Gastroesophageal sphincter (tissue), 4 donors: ENCODE data around the gene AXIN1. TPM values are rescaled to one million over a fixed set of nuclear protein-coding genes. Genes with fewer than 3 reads are reported as not detected.
A peak's percentile ranks its signal among the peaks of the same experiment; 100 is the strongest.

ENCODE experiments used
- ATAC-seq: fragments of 150-250 bp; one replicate; pipeline ENCODE4 v1.9.1; 2016; ENCODE audit warnings: mild to moderate bottlenecking, moderate library complexity
- H3K27ac ChIP-seq, 4 donors: fragments of 200-600 bp; sonication (generic) in 3 of 4; 1 replicate in 3 of 4; 2 replicates in 1 of 4; pipeline ENCODE4 v1.5.1; 2016 to 2019
- H3K27me3 ChIP-seq: fragments of 200-600 bp; sonication (generic); one replicate; pipeline ENCODE4 v1.5.1; 2019
- H3K36me3 ChIP-seq, 2 donors: fragments of 200-600 bp; sonication (generic); one replicate each; pipeline ENCODE4 v1.5.1; 2019; ENCODE audit warnings: control low read depth in 1 of 2
- H3K4me1 ChIP-seq, 3 donors: fragments of 200-600 bp; sonication (generic); 1 replicate in 2 of 3; 2 replicates in 1 of 3; pipeline ENCODE4 v1.5.1; 2016 to 2019; ENCODE audit warnings: control low read depth in 2 of 3
- H3K4me3 ChIP-seq, 2 donors: fragments of 200-600 bp; sonication (generic); one replicate each; pipeline ENCODE4 v1.5.1; 2019; ENCODE audit warnings: mild to moderate bottlenecking in 1 of 2, moderate library complexity in 1 of 2
- H3K9me3 ChIP-seq, 3 donors: fragments of 200-600 bp; sonication (generic); one replicate each; pipeline ENCODE4 v1.5.1; 2017 to 2019; ENCODE audit warnings: control low read depth in 2 of 3
- CTCF ChIP-seq, 4 experiments: fragments of 200-600 bp in 2 of 4; fragments of 450-650 bp in 2 of 4; sonication (generic) in 1 of 4; IDR thresholded peaks; one replicate each; pipeline ENCODE4 v1.5.1; 2017 to 2019; ENCODE audit warnings: antibody characterized with exemption in 4 of 4, mild to moderate bottlenecking in 2 of 4, moderate library complexity in 2 of 4
- EP300 ChIP-seq: sonication (generic); formaldehyde crosslinking; IDR thresholded peaks from one replicate; pipeline ENCODE4 v1.6.1; 2017; ENCODE audit warnings: antibody characterized with exemption, mild to moderate bottlenecking
- POLR2A ChIP-seq, 2 donors: fragments of 450-650 bp; IDR thresholded peaks; one replicate each; pipeline ENCODE4 v1.6.1; 2017; ENCODE audit warnings: antibody characterized with exemption in 2 of 2, mild to moderate bottlenecking in 2 of 2, moderate library complexity in 1 of 2
- POLR2AphosphoS5 ChIP-seq: sonication (generic); formaldehyde crosslinking; IDR thresholded peaks from one replicate; pipeline ENCODE4 v1.6.1; 2017; ENCODE audit warnings: antibody characterized with exemption
- WGBS, 2 donors: methylation state at CpG; one replicate each; pipeline ENCODE4 v1.1.5; 2018; ENCODE audit warnings: low coverage in 1 of 2; 5-methylcytosine and 5-hydroxymethylcytosine counted together
- total RNA-seq, 4 donors: library from RNA; depleted of rRNA; stranded (reverse); fragments of >200 nt; gene quantifications; one replicate each; pipeline ENCODE4 v1.1.0, GENCODE V29; 2016

Gene AXIN1
- total RNA-seq, 4 donors from 2014 or later = 26.0 to 58.8 (median 32.9) TPM

GRCh38 chr16:398561-399339, 46.2 kb upstream of the AXIN1 start:
- Histone ChIP-seq H3K36me3 (peaks cover 0 to 12% of the 10 kb centered on the region in 2 donors), H3K4me1 (peaks cover 0 to 61% (median 11%) of the 10 kb centered on the region in 3 donors), H3K27me3 (no peaks in the 10 kb centered on the region), H3K27ac (peak overlapping the region in 3 of 4 donors; percentile 92 to 94 (median 92)), H3K4me3 (no peak overlapping the region), H3K9me3 (no peaks in the 10 kb centered on the region)
- ATAC-seq = no peak
- TF ChIP-seq POLR2A (IDR thresholded peaks at IDR 0.05) (no peak), EP300 (no peak), POLR2AphosphoS5 (no peak), CTCF (IDR thresholded peaks at IDR 0.05) (no peak)
- WGBS, 2 donors = no CpG with 5 or more reads among the region's 24 CpGs

- TF ChIP-seq CTCF (IDR thresholded peaks at IDR 0.05) = peak in 3 of 4 experiments; percentile 66 to 73 (median 71)
- no peak for TF ChIP-seq POLR2A (IDR thresholded peaks at IDR 0.05)
- no peaks in the 10 kb centered on the region for H3K27me3 ChIP-seq
- no peaks in the 10 kb centered on the region for H3K9me3 ChIP-seq
- H3K4me3 ChIP-seq = peak overlapping the region; percentile 51 to 83
- peak; percentile 57 for ATAC-seq
- peak overlapping the region; percentile 54 to 94 (median 92) for H3K27ac ChIP-seq
- H3K4me1 ChIP-seq = peaks cover 0 to 57% (median 11%) of the 10 kb centered on the region in 3 donors
- WGBS, 2 donors = 3 to 10% methylated on average over 2 to 6 of the region's 29 CpGs
- H3K36me3 ChIP-seq = peaks cover 0 to 12% of the 10 kb centered on the region in 2 donors
Measured at GRCh38 chr16:397736-398332, 45.3 kb upstream of the AXIN1 start.

- WGBS, 2 donors = 0% methylated on average over 4 to 16 of the region's 75 CpGs
- TF ChIP-seq EP300 (no peak), POLR2A (IDR thresholded peaks at IDR 0.05) (peak; percentile 17 to 56)
- H3K27ac ChIP-seq = peak within 1 kb of the TSS; percentile 64 to 94 (median 92)
- no peak for ATAC-seq
- peaks cover 0 to 50% (median 9%) of the 10 kb centered on the region in 3 donors for H3K4me1 ChIP-seq
- no peaks in the 10 kb centered on the region for H3K27me3 ChIP-seq
- H3K4me3 ChIP-seq = peak within 1 kb of the TSS; percentile 51 to 83
- peaks cover 0 to 12% of the 10 kb centered on the region in 2 donors for H3K36me3 ChIP-seq
- H3K9me3 ChIP-seq = no peaks in the 10 kb centered on the region
Measured at GRCh38 chr16:397135-397661, 44.7 kb upstream of the AXIN1 start, which contains the start of gene NME4. Gene NME4, plus strand, starts transcription at chr16:397199. Its CDS starts 24 bp downstream, at chr16:397223.

- Histone ChIP-seq H3K27ac (peak overlapping the region; percentile 64 to 94 (median 92)), H3K9me3 (no peaks in the 10 kb centered on the region), H3K36me3 (peaks cover 0 to 12% of the 10 kb centered on the region in 2 donors), H3K4me3 (peak overlapping the region; percentile 51 to 83), H3K27me3 (no peaks in the 10 kb centered on the region), H3K4me1 (peaks cover 0 to 48% (median 9%) of the 10 kb centered on the region in 3 donors)
- WGBS, 2 donors = 3 to 4% methylated on average over 12 to 15 of the region's 22 CpGs
- TF ChIP-seq CTCF (IDR thresholded peaks at IDR 0.05) (peak in 1 of 4 experiments; percentile 5), POLR2AphosphoS5 (no peak)
- ATAC-seq = peak; percentile 46
Measured at GRCh38 chr16:396605-397004, 44.1 kb upstream of the AXIN1 start.

- 15 to 17% methylated on average over 3 of the region's 3 CpGs for WGBS, 2 donors
- H3K4me1 ChIP-seq = peaks cover 0 to 47% (median 9%) of the 10 kb centered on the region in 3 donors
- H3K9me3 ChIP-seq = no peaks in the 10 kb centered on the region
- TF ChIP-seq CTCF (IDR thresholded peaks at IDR 0.05) (no peak), EP300 (no peak), POLR2A (IDR thresholded peaks at IDR 0.05) (no peak), POLR2AphosphoS5 (no peak)
- H3K36me3 ChIP-seq = peaks cover 0 to 12% of the 10 kb centered on the region in 2 donors
- no peaks in the 10 kb centered on the region for H3K27me3 ChIP-seq
- no peak for ATAC-seq
- peak overlapping the region in 1 of 2 donors; percentile 83 for H3K4me3 ChIP-seq
- peak overlapping the region; percentile 64 to 94 (median 92) for H3K27ac ChIP-seq
Measured at GRCh38 chr16:396199-396598, 43.7 kb upstream of the AXIN1 start.
